Measurements from ENCODE around the gene PSMB5.

PSMB5 gene

DNA sequence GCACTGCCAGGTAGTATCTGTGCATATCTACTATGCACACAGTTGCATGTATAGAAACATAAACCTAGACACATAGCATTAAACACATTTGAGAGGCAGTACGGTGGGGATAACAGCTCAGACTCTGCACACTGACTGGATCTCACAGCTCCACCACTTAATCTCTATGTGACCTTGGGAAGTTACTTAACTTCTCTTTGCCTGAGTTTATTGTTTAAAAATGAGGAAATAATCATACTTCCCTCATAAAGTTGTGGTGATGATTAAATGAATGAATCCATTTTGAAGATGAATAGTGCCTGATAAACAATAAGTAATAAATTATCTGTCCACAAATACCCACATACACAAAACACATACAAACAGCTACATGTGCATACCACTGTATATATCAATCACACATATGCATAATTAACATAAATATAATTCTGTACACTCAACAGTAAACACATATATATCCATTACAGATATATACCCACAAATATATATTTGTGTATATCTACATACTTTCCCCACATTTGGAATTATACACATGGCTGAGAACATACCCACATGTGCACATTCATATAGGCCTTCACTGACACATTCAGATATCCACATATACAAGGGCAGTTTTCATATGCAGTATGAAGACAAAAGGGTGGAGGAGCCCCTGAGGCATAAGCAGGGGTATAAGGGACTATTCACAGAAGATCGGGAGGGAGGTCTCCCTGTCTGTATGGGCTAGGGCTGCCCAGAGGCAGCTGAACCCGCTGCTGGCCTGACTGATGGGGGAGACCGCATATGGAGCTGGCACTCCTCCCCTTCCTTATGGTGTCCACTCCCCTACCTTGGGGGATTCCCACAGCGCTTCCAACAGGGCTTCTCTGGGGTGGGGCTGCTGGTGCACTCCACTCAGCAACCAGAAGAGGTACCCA is 16.7 kb upstream of the PSMB5 start:
- Histone ChIP-seq H3K4me1 (ENCODE audit: control insufficient read depth, insufficient read depth, low read length) (peaks cover 2% of the 10 kb centered on the region), H3K9me3 (ENCODE audit: control insufficient read depth, low read length) (no peaks in the 10 kb centered on the region), H3K36me3 (ENCODE audit: control insufficient read depth, insufficient read depth, low read length, severe bottlenecking) (no peaks in the 10 kb centered on the region), H3K4me3 (ENCODE audit: low read length) (no peak overlapping the region), H3K9ac (ENCODE audit: low read length) (no peak overlapping the region), H3K27me3 (replicated peaks; ENCODE audit: control insufficient read depth, insufficient read depth, low read length) (no peaks in the 10 kb centered on the region)
- no peak for DNase-seq (ENCODE audit: low read depth)

DNA sequence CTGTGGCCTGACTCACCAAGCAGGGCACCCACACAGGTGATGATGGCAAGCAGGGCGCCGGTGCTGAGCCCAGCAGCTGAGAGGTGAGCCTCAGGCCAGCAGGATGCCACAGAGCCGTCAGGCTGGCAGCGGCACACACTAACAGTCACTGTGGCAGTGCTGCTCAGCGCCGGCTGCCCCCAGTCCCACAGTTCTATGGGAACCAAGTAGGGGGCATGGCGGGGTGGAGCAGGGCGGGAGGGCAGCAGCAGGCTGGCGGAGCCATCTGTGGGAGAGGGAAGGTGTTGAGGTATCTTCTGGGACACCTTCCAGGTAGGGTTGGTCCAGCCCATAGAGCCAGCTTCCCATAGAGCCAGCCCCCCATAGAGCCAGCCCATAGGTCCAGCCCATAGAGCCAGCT is 14.3 kb upstream of the PSMB5 start:
- H3K9me3 ChIP-seq (ENCODE audit: control insufficient read depth, low read length), result no peaks in the 10 kb centered on the region
- H3K36me3 ChIP-seq (ENCODE audit: control insufficient read depth, insufficient read depth, low read length, severe bottlenecking), result no peaks in the 10 kb centered on the region
- H3K9ac ChIP-seq (ENCODE audit: low read length), result no peak overlapping the region
- no peak overlapping the region for H3K4me3 ChIP-seq (ENCODE audit: low read length)
- H3K4me1 ChIP-seq (ENCODE audit: control insufficient read depth, insufficient read depth, low read length), result no peaks in the 10 kb centered on the region
- no peaks in the 10 kb centered on the region for H3K27me3 ChIP-seq (replicated peaks; ENCODE audit: control insufficient read depth, insufficient read depth, low read length)
- DNase-seq (ENCODE audit: low read depth), result no peak

DNA sequence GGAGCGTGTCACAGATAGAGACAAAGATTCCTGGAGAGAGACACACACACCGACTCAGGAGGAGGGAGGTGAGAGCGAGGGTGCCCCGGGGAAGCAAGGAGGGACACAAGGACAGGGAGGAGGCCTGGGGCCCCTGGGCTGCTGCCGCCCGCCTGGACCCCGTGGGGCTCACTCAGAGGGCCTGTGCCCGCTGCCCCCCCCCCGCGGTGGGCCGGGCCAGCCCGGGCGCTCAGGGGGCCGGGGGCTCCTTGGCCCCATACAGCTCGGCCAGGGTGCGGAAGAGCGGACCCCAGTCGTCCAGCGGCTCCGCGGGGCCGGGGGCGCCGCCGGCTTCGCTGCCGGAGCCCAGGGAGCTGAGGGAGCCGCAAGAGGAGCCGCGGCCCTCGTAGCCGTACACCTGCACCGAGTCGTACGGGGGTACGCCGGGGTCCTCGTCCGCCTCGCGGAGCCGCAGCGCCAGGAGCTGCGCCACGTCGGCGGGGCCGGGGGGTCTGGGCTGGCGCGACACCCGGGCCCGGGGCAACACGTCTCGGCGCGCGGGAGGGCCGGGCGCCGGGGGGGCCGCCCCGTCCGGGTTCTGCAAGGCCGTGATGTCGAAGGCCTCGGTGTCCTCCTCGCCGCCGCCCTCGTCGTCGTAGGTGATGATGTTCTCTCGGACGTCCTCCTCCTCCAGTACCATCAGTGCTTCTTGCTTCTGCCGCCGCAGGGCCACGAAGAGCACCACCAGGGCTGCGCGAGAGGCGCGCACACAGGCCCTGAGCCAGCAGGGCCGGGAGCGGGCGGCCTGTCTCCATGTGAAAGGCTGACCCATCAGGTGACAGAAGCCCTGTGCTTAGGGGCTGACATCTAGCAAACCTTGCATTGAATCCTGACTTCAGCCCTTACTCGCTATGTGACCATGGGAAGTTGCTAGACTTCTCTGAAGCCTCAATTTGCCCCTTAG is 13.3 kb upstream of the PSMB5 start:
- Histone ChIP-seq H3K4me1 (ENCODE audit: control insufficient read depth, insufficient read depth, low read length) (no peaks in the 10 kb centered on the region), H3K4me3 (ENCODE audit: low read length) (no peak overlapping the region), H3K9ac (ENCODE audit: low read length) (no peak overlapping the region), H3K27me3 (replicated peaks; ENCODE audit: control insufficient read depth, insufficient read depth, low read length) (peaks cover 3% of the 10 kb centered on the region), H3K9me3 (ENCODE audit: control insufficient read depth, low read length) (no peaks in the 10 kb centered on the region), H3K36me3 (ENCODE audit: control insufficient read depth, insufficient read depth, low read length, severe bottlenecking) (no peaks in the 10 kb centered on the region)
- DNase-seq (ENCODE audit: low read depth), result no peak

DNA sequence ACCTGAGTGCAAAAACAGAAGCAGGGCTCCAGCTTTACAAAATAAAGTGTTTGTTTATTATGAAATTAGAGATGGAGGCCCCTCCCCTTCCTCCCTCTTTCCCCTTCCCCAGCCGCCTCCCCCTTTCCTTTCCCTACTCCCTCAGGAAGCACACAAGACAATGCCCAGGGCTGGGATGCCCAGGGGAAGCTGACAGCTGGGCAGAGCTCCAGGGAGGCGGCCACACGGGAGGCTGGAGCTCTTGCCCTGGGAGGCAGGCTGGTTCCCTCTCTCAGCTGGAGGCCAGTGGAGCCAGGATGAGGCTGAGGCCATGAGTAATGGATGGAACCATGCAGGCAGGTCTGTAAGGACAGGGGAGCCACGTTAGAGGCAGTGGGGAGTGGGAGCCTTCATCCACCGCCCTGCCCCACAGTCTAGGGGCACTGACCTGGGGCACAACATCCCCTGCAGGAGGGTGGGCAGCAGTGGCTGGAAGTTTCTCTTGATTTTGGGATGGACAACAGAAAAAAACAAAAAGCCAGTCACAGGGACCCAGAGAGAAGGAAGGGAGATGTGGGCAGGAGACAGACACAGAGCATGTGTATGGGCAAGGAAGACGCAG is 12.4 kb upstream of the PSMB5 start:
- Histone ChIP-seq H3K4me1 (ENCODE audit: control insufficient read depth, insufficient read depth, low read length) (no peaks in the 10 kb centered on the region), H3K4me3 (ENCODE audit: low read length) (no peak overlapping the region), H3K9ac (ENCODE audit: low read length) (no peak overlapping the region), H3K9me3 (ENCODE audit: control insufficient read depth, low read length) (no peaks in the 10 kb centered on the region), H3K27me3 (replicated peaks; ENCODE audit: control insufficient read depth, insufficient read depth, low read length) (peaks cover 3% of the 10 kb centered on the region), H3K36me3 (ENCODE audit: control insufficient read depth, insufficient read depth, low read length, severe bottlenecking) (no peaks in the 10 kb centered on the region)
- no peak for DNase-seq (ENCODE audit: low read depth)

DNA sequence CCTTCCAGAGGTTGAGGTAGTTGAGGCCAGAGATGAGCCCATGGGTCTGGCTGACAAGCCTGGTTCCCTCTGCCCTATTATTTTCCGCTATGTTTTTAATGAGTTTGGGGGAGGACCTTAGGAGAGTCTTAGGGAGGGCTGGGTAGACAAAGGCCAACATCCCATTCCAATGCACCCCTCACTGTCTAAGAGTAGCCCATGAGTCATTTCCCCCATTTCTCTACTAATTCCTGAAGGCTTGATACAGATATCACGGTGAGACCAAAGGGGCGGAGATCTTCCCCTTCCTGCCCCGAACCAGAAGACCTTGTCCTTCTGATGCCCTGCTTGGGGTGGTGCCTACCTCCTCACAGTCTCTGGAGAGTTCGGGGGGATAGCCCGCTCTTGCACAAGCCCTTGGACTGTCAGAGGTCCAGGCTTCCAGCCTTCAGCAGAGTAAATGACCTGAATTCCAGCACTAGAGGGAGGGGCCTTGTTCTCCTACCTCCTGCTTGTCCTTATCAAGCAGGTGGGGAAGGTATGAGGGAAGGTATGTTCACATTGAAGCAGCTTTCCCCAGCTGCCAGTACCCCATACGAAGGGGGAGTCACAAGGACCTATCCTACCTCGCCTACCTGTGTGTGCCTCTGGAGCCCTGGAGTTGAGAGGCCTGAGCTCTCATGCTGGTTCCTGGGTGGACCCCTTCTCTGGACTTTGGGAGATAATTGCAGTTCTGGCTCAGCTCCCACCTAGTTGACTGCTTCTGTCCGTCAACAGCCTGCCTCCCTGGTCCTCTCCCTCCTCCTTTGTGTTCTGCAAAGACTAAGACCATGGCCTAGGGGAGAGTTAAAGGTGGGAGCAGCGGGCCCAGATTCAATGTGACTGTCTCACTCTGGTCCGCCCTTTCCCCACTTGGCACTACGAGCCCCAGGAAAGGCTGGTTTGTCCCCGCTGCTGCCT is 11.0 kb upstream of the PSMB5 start:
- DNase-seq (ENCODE audit: low read depth), result no peak
- no peak overlapping the region for H3K4me3 ChIP-seq (ENCODE audit: low read length)
- H3K4me1 ChIP-seq (ENCODE audit: control insufficient read depth, insufficient read depth, low read length), result no peaks in the 10 kb centered on the region
- H3K36me3 ChIP-seq (ENCODE audit: control insufficient read depth, insufficient read depth, low read length, severe bottlenecking), result no peaks in the 10 kb centered on the region
- H3K9me3 ChIP-seq (ENCODE audit: control insufficient read depth, low read length), result no peaks in the 10 kb centered on the region
- peaks cover 3% of the 10 kb centered on the region for H3K27me3 ChIP-seq (replicated peaks; ENCODE audit: control insufficient read depth, insufficient read depth, low read length)
- no peak overlapping the region for H3K9ac ChIP-seq (ENCODE audit: low read length)

DNA sequence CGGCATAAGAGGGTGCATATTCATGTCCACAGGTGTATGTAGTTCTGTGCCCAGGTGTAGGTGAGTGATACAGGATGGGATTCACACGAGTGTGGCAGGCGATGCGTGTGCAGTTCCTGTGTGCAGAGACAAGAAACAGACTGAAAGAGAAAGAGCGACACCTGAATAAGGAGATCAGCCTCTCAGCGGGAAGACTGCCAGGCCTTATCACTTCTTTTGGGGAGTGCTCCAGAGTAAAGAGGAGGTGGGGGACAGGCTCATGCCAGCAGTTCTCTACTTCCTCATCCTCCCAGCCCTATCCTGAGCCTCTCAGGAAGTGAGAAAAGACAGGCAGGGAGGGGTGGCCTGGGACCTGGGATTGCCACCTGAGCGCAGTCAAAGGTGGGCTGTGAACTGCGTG is 10.1 kb upstream of the PSMB5 start:
- Histone ChIP-seq H3K4me1 (ENCODE audit: control insufficient read depth, insufficient read depth, low read length) (no peaks in the 10 kb centered on the region), H3K27me3 (replicated peaks; ENCODE audit: control insufficient read depth, insufficient read depth, low read length) (peaks cover 3% of the 10 kb centered on the region), H3K9me3 (ENCODE audit: control insufficient read depth, low read length) (no peaks in the 10 kb centered on the region), H3K4me3 (ENCODE audit: low read length) (no peak overlapping the region), H3K36me3 (ENCODE audit: control insufficient read depth, insufficient read depth, low read length, severe bottlenecking) (no peaks in the 10 kb centered on the region), H3K9ac (ENCODE audit: low read length) (no peak overlapping the region)
- no peak for DNase-seq (ENCODE audit: low read depth)

DNA sequence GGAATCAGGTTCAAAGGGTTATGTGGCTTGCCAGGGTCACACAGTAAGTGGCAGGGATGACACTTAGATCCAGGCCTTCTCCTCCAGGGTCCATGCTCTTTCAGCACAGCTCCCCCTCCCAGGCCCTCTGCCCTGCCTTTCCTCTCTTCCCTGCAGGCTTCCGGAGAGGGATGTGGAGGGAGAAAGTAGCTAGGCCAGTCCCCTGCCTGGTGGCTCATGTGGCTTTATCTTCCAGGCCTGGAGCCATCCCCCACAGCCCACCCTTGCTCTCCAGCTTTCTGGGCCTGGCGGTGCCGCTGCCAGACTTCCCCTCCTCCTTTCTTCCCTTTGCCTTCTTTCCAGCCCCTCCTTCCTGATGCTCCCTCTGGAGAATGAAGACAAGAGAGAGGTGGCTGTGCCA is 9.1 kb upstream of the PSMB5 start:
- H3K4me3 ChIP-seq (ENCODE audit: low read length), result no peak overlapping the region
- peaks cover 3% of the 10 kb centered on the region for H3K27me3 ChIP-seq (replicated peaks; ENCODE audit: control insufficient read depth, insufficient read depth, low read length)
- H3K9me3 ChIP-seq (ENCODE audit: control insufficient read depth, low read length), result no peaks in the 10 kb centered on the region
- H3K9ac ChIP-seq (ENCODE audit: low read length), result no peak overlapping the region
- H3K4me1 ChIP-seq (ENCODE audit: control insufficient read depth, insufficient read depth, low read length), result no peaks in the 10 kb centered on the region
- H3K36me3 ChIP-seq (ENCODE audit: control insufficient read depth, insufficient read depth, low read length, severe bottlenecking), result no peaks in the 10 kb centered on the region
- no peak for DNase-seq (ENCODE audit: low read depth)

DNA sequence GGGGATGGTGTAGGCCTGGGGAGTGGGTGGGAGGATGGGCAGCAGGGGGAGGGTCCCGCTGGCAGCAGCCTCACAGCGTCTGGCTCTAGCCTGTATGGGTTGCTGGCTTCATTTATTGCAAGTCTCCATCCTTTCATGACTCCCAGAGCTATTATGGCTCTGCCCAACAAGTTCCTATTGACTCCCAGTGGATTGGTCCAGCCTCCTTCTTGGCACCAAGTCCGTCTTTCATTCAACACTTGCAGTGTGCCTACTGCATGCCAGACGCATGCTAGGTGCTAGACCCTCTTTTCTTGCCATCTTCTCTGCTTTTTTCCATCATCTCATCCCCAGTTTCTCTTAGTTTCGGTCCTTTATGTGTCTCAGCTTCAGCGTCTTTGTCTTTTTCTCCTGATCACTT is 8.4 kb upstream of the PSMB5 start:
- no peaks in the 10 kb centered on the region for H3K4me1 ChIP-seq (ENCODE audit: control insufficient read depth, insufficient read depth, low read length)
- no peaks in the 10 kb centered on the region for H3K9me3 ChIP-seq (ENCODE audit: control insufficient read depth, low read length)
- peaks cover 3% of the 10 kb centered on the region for H3K27me3 ChIP-seq (replicated peaks; ENCODE audit: control insufficient read depth, insufficient read depth, low read length)
- DNase-seq (ENCODE audit: low read depth), result no peak
- no peak overlapping the region for H3K4me3 ChIP-seq (ENCODE audit: low read length)
- H3K9ac ChIP-seq (ENCODE audit: low read length), result no peak overlapping the region
- no peaks in the 10 kb centered on the region for H3K36me3 ChIP-seq (ENCODE audit: control insufficient read depth, insufficient read depth, low read length, severe bottlenecking)

DNA sequence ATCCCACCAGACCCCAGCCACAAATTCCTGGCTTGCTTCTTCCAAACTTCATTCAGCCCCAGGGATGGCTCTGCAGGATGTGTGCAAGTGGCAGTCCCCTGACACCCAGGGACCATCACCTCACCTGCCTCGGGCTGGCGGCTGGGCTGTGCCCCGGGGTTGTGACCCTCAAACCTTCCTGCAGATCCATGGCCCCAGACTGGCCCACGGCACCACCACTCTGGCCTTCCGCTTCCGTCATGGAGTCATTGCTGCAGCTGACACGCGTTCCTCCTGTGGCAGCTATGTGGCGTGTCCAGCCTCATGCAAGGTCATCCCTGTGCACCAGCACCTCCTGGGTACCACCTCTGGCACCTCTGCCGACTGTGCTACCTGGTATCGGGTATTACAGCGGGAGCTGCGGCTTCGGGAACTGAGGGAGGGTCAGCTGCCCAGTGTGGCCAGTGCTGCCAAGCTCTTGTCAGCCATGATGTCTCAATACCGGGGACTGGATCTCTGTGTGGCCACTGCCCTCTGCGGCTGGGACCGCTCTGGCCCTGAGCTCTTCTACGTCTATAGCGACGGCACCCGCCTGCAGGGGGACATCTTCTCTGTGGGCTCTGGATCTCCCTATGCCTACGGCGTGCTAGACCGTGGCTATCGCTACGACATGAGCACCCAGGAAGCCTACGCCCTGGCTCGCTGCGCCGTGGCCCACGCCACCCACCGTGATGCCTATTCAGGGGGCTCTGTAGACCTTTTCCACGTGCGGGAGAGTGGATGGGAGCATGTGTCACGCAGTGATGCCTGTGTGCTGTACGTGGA is 7.7 kb upstream of the PSMB5 start, which contains the start of gene PSMB11:
Gene PSMB11 (plus strand): TSS at position 51 of the 804 bp plus-strand sequence. CDS start 14 bp downstream, at position 65.
- Histone ChIP-seq H3K27me3 (replicated peaks; ENCODE audit: control insufficient read depth, insufficient read depth, low read length) (peaks cover 3% of the 10 kb centered on the region), H3K4me1 (ENCODE audit: control insufficient read depth, insufficient read depth, low read length) (no peaks in the 10 kb centered on the region), H3K9me3 (ENCODE audit: control insufficient read depth, low read length) (no peaks in the 10 kb centered on the region), H3K36me3 (ENCODE audit: control insufficient read depth, insufficient read depth, low read length, severe bottlenecking) (no peaks in the 10 kb centered on the region), H3K9ac (ENCODE audit: low read length) (no peak within 1 kb of the TSS), H3K4me3 (ENCODE audit: low read length) (no peak within 1 kb of the TSS)
- no peak for DNase-seq (ENCODE audit: low read depth)

DNA sequence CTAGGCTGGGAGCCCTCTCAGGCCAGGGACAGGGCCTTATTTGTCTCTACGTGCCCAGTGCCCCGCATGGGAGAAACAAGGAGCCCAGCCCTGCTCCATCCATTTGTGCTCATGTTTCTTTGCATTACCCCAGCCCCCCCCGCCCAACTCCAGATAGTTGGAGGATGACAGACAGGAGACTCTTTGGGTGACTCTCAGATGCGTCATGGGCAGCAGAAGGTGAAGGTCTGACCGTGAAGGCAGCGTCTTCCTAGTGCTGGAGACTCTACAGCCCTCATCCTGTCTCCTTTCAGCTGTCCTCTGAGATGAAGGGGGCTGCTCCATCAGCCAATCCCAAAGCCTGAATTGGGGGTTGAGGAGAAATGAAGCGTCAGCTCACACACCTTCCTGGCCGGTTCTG is 7.0 kb upstream of the PSMB5 start:
- no peaks in the 10 kb centered on the region for H3K4me1 ChIP-seq (ENCODE audit: control insufficient read depth, insufficient read depth, low read length)
- H3K9me3 ChIP-seq (ENCODE audit: control insufficient read depth, low read length), result no peaks in the 10 kb centered on the region
- no peak for DNase-seq (ENCODE audit: low read depth)
- H3K27me3 ChIP-seq (replicated peaks; ENCODE audit: control insufficient read depth, insufficient read depth, low read length), result peaks cover 3% of the 10 kb centered on the region
- H3K36me3 ChIP-seq (ENCODE audit: control insufficient read depth, insufficient read depth, low read length, severe bottlenecking), result no peaks in the 10 kb centered on the region
- H3K9ac ChIP-seq (ENCODE audit: low read length), result no peak overlapping the region
- H3K4me3 ChIP-seq (ENCODE audit: low read length), result no peak overlapping the region
